Ovary (tissue), 9 donors: ENCODE results near the gene RABGAP1L. TPM values are rescaled to one million over a fixed set of nuclear protein-coding genes. Genes with fewer than 3 reads are reported as not detected.

ENCODE experiments used
- DNase-seq, 5 donors: peaks; one replicate each; pipeline ENCODE4 v3.0.0-alpha.2; 2019 to 2020
- H3K27ac ChIP-seq, 2 donors: fragments of 200-600 bp; one replicate each; pipeline versions ENCODE4 v1.5.1 to v1.8.0; 2019 to 2022
- H3K27me3 ChIP-seq: fragments of 200-600 bp; one replicate; pipeline ENCODE4 v1.8.0; 2022
- H3K36me3 ChIP-seq: fragments of 200-600 bp; sonication (generic); one replicate; pipeline ENCODE4 v1.5.1; 2019
- H3K4me1 ChIP-seq: one replicate; pipeline ENCODE4 v1.8.1; 2013; ENCODE audit warnings: mild to moderate bottlenecking, moderate library complexity; ENCODE audit not compliant: insufficient read depth
- H3K4me3 ChIP-seq: fragments of 200-600 bp; sonication (generic); one replicate; pipeline ENCODE4 v1.5.1; 2017
- H3K9me3 ChIP-seq, 2 donors: fragments of 200-600 bp in 1 of 2; sonication (generic) in 1 of 2; one replicate each; pipeline versions ENCODE4 v1.5.1 to v1.8.1; 2013 to 2019; ENCODE audit warnings: mild to moderate bottlenecking in 1 of 2, moderate library complexity in 1 of 2
- EP300 ChIP-seq: sonication (generic); formaldehyde crosslinking; IDR thresholded peaks from one replicate; pipeline ENCODE4 v1.6.1; 2017; ENCODE audit warnings: antibody characterized with exemption
- POLR2A ChIP-seq: fragments of 450-650 bp; IDR thresholded peaks from one replicate; pipeline ENCODE4 v1.6.1; 2017; ENCODE audit warnings: antibody characterized with exemption, mild to moderate bottlenecking, moderate library complexity
- WGBS, 3 donors: extraction: QIAGEN DNeasy Blood & Tissue Kit in 1 of 3; methylation state at CpG; one replicate each; pipeline versions ENCODE4 v1.1.5 to v1.1.7; 2013 to 2017; 5-methylcytosine and 5-hydroxymethylcytosine counted together
- intact Hi-C, 4 donors: fragments of 100-400 bp; cut with DNase I; formaldehyde crosslinking; loops; one replicate each; pipeline versions ENCODE4 v1.11.0 to v1.15.1; 2022 to 2023
- polyA plus RNA-seq, 2 donors: library from polyadenylated mRNA; stranded (reverse); fragments of 200-250 nt in 1 of 2; fragments of 350-450 nt in 1 of 2; fragmentation: Illumina TruSeq in 1 of 2; extraction: RNeasy Lipid Tissue Mini Kit (QIAGEN cat#74804) in 1 of 2; gene quantifications; one replicate each; pipeline ENCODE4 v1.2.3, GENCODE V29; 2013 to 2014
- total RNA-seq, 7 donors: library from RNA; depleted of rRNA in 2 of 7; stranded (reverse); fragments of >200 nt in 2 of 7; fragmentation: NEBNext Ultra II Directional in 3 of 7; extraction: Animal tissue kit (Norgen Biotek cat#: 25700) in 3 of 7; gene quantifications; one replicate each; pipeline versions ENCODE4 v1.1.0 to v1.2.4, GENCODE V29; 2016 to 2023
- TF ChIP-seq, protein P1 (sequence below), 3 donors: fragments of 450-650 bp in 2 of 3; fragments of 200-600 bp in 1 of 3; IDR thresholded peaks; one replicate each; pipeline versions ENCODE4 v1.5.1 to v1.8.0; 2016 to 2022; ENCODE audit warnings: antibody characterized with exemption in 3 of 3, mild to moderate bottlenecking in 1 of 3
- donor health status: DM: no; HTN: no; CAD: no; lungs with moderate emphysema.
- donor health status: DM: no; HTN: no; CAD: no.
- donor health status: Bipolar disorder and iron deficiency.
- donor health status: DM: yes; HTN: yes; CAD: no.
- donor health status: DM: no; HTN: no; CAD: no.
- donor health status: DM: yes; HTN: yes; CAD: no.

RABGAP1L gene
- total and polyA plus RNA-seq, 9 donors = 17.1 to 56.5 (median 43.6) TPM

DNA sequence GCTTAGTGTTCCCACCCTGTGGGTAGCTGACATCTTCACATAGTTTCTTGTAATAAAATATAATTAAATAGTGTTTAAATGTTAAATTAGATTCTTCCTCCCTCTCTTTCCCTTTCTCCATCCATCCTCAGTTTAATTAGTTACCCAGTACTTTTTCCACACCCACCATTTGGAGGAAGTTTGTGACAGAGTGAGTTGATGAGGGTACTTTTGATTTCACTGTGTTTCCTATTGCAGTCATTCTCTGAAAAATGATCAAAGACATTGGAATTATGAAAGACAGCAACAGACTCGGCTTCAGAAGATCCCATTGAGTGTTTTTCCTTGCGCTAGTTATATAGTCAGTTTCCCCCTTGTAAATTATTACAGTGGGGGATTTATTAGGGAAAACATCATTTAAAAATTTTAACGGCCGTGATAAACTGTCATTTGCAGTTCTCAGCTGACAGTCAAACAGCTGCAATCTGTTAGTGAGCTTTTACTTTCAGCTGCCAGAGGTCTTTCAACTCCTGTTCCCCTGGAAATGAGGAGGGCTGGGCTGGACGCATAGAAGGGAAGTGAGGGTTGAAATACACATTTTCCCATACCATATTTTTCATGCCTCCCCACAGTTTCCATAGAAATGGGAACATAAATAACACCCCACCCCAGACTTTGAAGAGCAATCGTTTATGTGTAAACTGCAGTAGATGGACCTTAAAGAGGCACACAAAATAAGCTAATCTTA is 779.1 kb downstream of the RABGAP1L start:
- Histone ChIP-seq H3K27ac (no peak overlapping the region), H3K4me1 (peaks cover 4% of the 10 kb centered on the region), H3K27me3 (no peaks in the 10 kb centered on the region), H3K36me3 (no peaks in the 10 kb centered on the region), H3K9me3 (no peaks in the 10 kb centered on the region), H3K4me3 (no peak overlapping the region)
- TF ChIP-seq, protein P1, sequence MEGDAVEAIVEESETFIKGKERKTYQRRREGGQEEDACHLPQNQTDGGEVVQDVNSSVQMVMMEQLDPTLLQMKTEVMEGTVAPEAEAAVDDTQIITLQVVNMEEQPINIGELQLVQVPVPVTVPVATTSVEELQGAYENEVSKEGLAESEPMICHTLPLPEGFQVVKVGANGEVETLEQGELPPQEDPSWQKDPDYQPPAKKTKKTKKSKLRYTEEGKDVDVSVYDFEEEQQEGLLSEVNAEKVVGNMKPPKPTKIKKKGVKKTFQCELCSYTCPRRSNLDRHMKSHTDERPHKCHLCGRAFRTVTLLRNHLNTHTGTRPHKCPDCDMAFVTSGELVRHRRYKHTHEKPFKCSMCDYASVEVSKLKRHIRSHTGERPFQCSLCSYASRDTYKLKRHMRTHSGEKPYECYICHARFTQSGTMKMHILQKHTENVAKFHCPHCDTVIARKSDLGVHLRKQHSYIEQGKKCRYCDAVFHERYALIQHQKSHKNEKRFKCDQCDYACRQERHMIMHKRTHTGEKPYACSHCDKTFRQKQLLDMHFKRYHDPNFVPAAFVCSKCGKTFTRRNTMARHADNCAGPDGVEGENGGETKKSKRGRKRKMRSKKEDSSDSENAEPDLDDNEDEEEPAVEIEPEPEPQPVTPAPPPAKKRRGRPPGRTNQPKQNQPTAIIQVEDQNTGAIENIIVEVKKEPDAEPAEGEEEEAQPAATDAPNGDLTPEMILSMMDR (IDR thresholded peaks at IDR 0.05) = no peak
- TF ChIP-seq EP300 (no peak), POLR2A (no peak)
- no peak for DNase-seq
- 38 to 40% (median 39%) methylated on average over 6 of the region's 6 CpGs for WGBS, 3 donors
- intact Hi-C loops = no loop called here

DNA sequence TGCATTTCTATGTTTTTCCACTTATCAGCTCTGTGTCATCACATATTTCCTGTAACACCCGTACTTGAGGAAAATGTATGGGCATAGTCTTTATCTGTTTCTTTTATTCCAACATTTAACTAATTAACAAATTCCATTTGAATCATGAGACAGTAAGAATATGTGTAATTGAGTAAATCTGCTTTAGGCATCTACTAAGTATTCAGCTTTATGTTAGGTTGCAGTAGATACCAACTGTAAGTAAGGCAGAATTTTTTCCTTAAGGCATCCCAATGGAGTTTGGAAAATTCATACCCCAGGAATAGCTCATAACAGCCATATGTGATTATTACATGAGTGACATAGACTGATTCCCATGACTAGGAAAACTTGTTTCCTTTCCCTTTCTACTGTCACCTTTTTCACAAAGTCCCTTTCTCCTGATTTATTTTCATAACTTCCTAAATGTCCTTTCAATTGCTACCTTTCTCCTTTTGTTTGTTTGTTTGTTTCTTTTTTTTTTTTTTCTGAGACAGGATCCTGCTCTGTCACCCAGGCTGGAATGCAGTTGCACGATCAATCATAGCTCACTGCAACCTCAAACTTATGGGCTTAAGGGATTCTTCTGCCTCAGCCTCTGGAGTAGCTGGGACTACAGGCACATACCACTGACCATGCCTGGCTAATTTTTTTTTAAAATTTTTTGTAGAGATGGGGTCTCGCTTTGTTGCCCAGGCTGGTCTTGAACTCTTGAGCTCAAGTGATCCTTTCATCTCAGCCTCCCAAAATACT is 780.6 kb downstream of the RABGAP1L start:
- intact Hi-C loops = no loop called here
- peaks cover 4% of the 10 kb centered on the region for H3K4me1 ChIP-seq
- H3K4me3 ChIP-seq = no peak overlapping the region
- 93 to 97% (median 95%) methylated on average over 3 of the region's 3 CpGs for WGBS, 3 donors
- no peak for TF ChIP-seq EP300
- no peak for TF ChIP-seq POLR2A
- TF ChIP-seq, protein P1 (IDR thresholded peaks at IDR 0.05) = no peak
- no peaks in the 10 kb centered on the region for H3K9me3 ChIP-seq
- no peak overlapping the region for H3K27ac ChIP-seq
- DNase-seq = no peak
- H3K36me3 ChIP-seq = no peaks in the 10 kb centered on the region
- H3K27me3 ChIP-seq = no peaks in the 10 kb centered on the region

DNA sequence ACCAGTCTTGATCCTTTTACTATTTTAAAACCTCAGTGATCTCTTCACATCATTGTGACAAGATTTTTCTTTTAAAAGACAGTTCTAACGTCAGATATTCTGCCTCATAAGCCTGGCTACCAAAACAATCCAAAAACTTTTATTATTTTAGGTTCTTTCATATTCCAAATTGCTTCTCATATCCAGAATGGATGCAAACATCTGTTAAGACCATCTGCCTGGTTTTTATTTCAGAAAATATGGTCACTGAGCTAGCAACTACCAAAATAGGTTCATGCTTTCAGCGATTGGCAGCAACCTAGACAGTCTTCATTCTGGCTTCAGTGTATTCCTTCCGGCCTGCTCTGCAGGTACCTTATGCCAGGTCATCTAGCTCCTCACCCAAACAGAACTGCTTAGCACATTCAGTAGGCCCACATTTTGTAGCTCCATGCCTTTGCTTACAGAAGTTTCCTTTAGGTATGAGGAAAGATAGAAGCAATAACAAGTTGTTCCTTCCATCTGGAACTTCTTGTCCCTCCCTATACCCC is 781.4 kb downstream of the RABGAP1L start:
- intact Hi-C loops = no loop called here
- WGBS, 3 donors = 88 to 92% (median 92%) methylated on average over 3 of the region's 3 CpGs
- no peaks in the 10 kb centered on the region for H3K27me3 ChIP-seq

DNA sequence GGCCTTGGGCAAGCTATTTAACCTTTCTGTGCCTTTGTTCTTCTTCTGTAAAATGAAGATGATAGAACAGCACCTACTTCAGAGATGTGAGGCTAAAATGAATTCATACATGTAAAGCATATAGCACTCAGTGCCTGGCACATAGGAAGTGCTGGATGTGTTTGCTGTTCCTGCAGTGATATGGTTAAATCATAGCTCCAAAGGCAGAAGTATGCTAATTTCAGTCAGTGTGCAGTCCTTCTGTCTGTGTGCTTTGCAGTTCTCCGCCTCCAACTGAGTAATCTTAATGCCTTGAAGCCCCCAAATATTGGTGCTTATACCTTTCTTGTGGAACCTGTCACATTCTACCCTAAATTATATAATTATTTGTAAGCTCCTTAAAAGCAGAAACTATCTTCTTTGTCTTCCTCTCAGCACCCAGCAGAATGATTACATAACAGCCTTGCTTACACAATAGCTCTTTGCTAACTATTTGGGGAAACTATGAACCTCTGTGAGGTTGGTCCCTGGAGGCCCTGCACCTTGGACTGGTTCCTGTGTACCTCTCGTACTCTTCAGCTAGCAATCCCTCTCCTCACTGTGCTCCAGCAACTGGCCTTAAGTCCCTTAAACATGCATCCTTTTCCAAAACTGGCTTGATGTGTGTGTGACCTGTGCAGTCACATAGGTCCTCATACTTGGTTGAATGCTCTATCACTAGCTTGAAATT is 783.4 kb downstream of the RABGAP1L start:
- no peaks in the 10 kb centered on the region for H3K9me3 ChIP-seq
- peaks cover 4% of the 10 kb centered on the region for H3K4me1 ChIP-seq
- no peaks in the 10 kb centered on the region for H3K36me3 ChIP-seq
- H3K4me3 ChIP-seq = no peak overlapping the region
- 59 to 72% (median 63%) methylated on average over 2 of the region's 2 CpGs for WGBS, 3 donors
- TF ChIP-seq, protein P1 (IDR thresholded peaks at IDR 0.05) = no peak
- no peak for TF ChIP-seq EP300
- TF ChIP-seq POLR2A = no peak
- DNase-seq = peak in 2 of 5 donors; percentile 43 to 47
- no peaks in the 10 kb centered on the region for H3K27me3 ChIP-seq
- H3K27ac ChIP-seq = no peak overlapping the region
- intact Hi-C loops = no loop called here

More for the DNA sequence above, 781.4 kb downstream of the RABGAP1L start:
- H3K27ac ChIP-seq = no peak overlapping the region
- H3K4me3 ChIP-seq = no peak overlapping the region
- H3K4me1 ChIP-seq = peaks cover 4% of the 10 kb centered on the region
- TF ChIP-seq POLR2A = no peak
- TF ChIP-seq, protein P1 (IDR thresholded peaks at IDR 0.05) = no peak
- TF ChIP-seq EP300 = no peak
- no peak for DNase-seq
- no peaks in the 10 kb centered on the region for H3K9me3 ChIP-seq
- no peaks in the 10 kb centered on the region for H3K36me3 ChIP-seq
